Osteoblast (primary cell): Measurements from ENCODE around the gene SLX4. TPM values are rescaled to one million over a fixed set of nuclear protein-coding genes. Genes with fewer than 3 reads are reported as not detected.

Experiments used
- DNase-seq: peaks from one replicate; pipeline ENCODE4 v3.0.0; 2011; ENCODE audit warnings: low spot score, mixed read lengths; ENCODE audit not compliant: insufficient read length; ENCODE audit errors: missing footprints
- H2AFZ ChIP-seq: 2 replicates; pipeline ENCODE4 v1.6.0; 2011; ENCODE audit warnings: mild to moderate bottlenecking, low read length
- H3K27ac ChIP-seq: 2 replicates; pipeline ENCODE4 v1.5.1; 2011; ENCODE audit warnings: mild to moderate bottlenecking, low read depth, low read length, moderate library complexity
- H3K27me3 ChIP-seq: 2 replicates; pipeline ENCODE4 v1.6.0; 2012; ENCODE audit warnings: mild to moderate bottlenecking, control low read depth, inconsistent platforms, low read length, moderate library complexity; ENCODE audit not compliant: insufficient read depth
- H3K36me3 ChIP-seq: 2 replicates; pipeline ENCODE4 v1.5.1; 2011; ENCODE audit warnings: mild to moderate bottlenecking, low read length, control low read depth, moderate library complexity; ENCODE audit not compliant: insufficient read depth
- H3K4me1 ChIP-seq: 2 replicates; pipeline ENCODE4 v1.5.1; 2011; ENCODE audit warnings: mild to moderate bottlenecking, low read length, control low read depth, moderate library complexity; ENCODE audit not compliant: insufficient read depth
- H3K4me2 ChIP-seq: 2 replicates; pipeline ENCODE4 v1.6.0; 2011; ENCODE audit warnings: mild to moderate bottlenecking, low read length; ENCODE audit not compliant: insufficient read depth
- H3K4me3 ChIP-seq: fragments of 200-600 bp; sonication (generic); 3 replicates; pipeline ENCODE4 v1.5.1; 2012; ENCODE audit warnings: mild to moderate bottlenecking, low read length, inconsistent platforms; ENCODE audit not compliant: insufficient read depth
- H3K79me2 ChIP-seq: 2 replicates; pipeline ENCODE4 v1.6.0; 2012; ENCODE audit warnings: mild to moderate bottlenecking, low read length, control low read depth, inconsistent platforms; ENCODE audit not compliant: insufficient read depth
- H3K9me3 ChIP-seq: 2 replicates; pipeline ENCODE4 v1.5.1; 2011; ENCODE audit warnings: low read depth, low read length, control low read depth
- H4K20me1 ChIP-seq: 2 replicates; pipeline ENCODE4 v1.6.0; 2012; ENCODE audit warnings: mild to moderate bottlenecking, low read length, control low read depth; ENCODE audit not compliant: insufficient read depth
- total RNA-seq: library from RNA; depleted of rRNA; stranded (reverse); fragments of >200 nt; gene quantifications from 2 replicates; pipeline ENCODE4 v1.2.3, GENCODE V29; 2012
- TF ChIP-seq, protein P1 (sequence below): IDR thresholded peaks from 2 replicates; pipeline ENCODE4 v1.5.1; 2011; ENCODE audit warnings: mild to moderate bottlenecking, low read depth, low read length, moderate library complexity; ENCODE audit errors: extremely low read depth

SLX4 gene
- total RNA-seq, 1 donor = 4.0 TPM

DNA sequence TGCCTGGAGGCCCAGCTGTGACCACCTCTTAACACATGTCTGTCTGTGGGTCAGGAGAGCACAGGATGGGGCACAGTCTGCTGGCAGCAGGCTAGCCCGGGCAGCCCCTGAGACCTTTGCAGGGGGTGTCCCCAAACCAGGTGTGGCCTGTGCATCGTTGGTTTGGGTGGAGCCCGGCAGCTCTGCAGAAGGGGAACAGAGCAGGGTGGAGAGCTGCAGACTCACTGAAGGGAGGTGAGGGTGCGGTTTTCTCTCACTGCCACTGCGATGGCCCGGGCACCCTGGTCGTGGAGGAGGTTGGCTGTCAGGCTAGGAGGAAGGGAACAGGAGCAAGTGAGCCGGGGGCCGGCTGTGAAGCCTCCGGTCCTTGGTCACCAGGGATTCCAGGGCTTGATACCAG is 63.0 kb downstream of the SLX4 start:
- H3K4me3 ChIP-seq = no peak overlapping the region
- TF ChIP-seq, protein P1, sequence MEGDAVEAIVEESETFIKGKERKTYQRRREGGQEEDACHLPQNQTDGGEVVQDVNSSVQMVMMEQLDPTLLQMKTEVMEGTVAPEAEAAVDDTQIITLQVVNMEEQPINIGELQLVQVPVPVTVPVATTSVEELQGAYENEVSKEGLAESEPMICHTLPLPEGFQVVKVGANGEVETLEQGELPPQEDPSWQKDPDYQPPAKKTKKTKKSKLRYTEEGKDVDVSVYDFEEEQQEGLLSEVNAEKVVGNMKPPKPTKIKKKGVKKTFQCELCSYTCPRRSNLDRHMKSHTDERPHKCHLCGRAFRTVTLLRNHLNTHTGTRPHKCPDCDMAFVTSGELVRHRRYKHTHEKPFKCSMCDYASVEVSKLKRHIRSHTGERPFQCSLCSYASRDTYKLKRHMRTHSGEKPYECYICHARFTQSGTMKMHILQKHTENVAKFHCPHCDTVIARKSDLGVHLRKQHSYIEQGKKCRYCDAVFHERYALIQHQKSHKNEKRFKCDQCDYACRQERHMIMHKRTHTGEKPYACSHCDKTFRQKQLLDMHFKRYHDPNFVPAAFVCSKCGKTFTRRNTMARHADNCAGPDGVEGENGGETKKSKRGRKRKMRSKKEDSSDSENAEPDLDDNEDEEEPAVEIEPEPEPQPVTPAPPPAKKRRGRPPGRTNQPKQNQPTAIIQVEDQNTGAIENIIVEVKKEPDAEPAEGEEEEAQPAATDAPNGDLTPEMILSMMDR = no peak
- H3K4me2 ChIP-seq = no peak overlapping the region

DNA sequence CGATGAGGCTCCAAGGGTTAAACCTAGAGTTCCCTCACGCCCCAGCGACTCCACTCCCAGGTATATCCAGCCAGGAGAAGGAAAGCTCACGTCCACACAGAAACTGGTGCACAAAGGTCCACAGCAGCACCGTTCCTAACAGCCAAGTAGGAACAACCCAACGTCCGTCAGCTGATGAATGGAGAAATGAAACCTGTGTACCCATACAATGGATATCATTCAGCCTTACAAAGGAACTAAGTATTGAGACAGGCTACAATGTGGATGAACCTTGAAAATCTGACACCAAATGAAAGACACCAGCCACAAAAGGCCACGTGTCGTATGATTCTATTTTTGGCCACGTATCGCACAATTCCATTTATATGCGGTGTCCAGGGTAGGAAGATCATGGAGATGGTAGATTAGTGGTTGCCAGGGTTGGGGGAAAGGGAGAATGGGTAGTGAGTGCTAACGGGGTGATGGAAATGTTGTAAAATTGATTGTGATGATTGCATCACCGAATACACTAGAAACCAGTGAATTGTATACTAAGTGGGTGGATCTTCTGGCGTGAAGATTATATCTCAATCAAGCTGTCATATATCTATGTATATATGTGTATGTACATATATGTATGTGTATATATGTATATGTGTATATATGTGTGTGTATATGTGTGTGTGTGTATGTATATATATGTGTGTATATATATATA is 64.3 kb downstream of the SLX4 start:
- Histone ChIP-seq H3K4me1 (peaks cover 6% of the 10 kb centered on the region), H3K27me3 (no peaks in the 10 kb centered on the region), H3K79me2 (no peaks in the 10 kb centered on the region), H3K4me2 (no peak overlapping the region), H3K27ac (no peak overlapping the region), H3K4me3 (no peak overlapping the region), H3K36me3 (no peaks in the 10 kb centered on the region), H3K9me3 (no peaks in the 10 kb centered on the region), H4K20me1 (no peaks in the 10 kb centered on the region), H2AFZ (no peak overlapping the region)
- no peak for DNase-seq
- TF ChIP-seq, protein P1 = no peak

More for the DNA sequence above, 63.0 kb downstream of the SLX4 start:
- no peak for DNase-seq
- H3K36me3 ChIP-seq = no peaks in the 10 kb centered on the region
- H3K9me3 ChIP-seq = no peaks in the 10 kb centered on the region
- no peaks in the 10 kb centered on the region for H3K79me2 ChIP-seq
- no peak overlapping the region for H2AFZ ChIP-seq
- H4K20me1 ChIP-seq = no peaks in the 10 kb centered on the region
- H3K27me3 ChIP-seq = no peaks in the 10 kb centered on the region
- H3K27ac ChIP-seq = no peak overlapping the region
- H3K4me1 ChIP-seq = no peaks in the 10 kb centered on the region

DNA sequence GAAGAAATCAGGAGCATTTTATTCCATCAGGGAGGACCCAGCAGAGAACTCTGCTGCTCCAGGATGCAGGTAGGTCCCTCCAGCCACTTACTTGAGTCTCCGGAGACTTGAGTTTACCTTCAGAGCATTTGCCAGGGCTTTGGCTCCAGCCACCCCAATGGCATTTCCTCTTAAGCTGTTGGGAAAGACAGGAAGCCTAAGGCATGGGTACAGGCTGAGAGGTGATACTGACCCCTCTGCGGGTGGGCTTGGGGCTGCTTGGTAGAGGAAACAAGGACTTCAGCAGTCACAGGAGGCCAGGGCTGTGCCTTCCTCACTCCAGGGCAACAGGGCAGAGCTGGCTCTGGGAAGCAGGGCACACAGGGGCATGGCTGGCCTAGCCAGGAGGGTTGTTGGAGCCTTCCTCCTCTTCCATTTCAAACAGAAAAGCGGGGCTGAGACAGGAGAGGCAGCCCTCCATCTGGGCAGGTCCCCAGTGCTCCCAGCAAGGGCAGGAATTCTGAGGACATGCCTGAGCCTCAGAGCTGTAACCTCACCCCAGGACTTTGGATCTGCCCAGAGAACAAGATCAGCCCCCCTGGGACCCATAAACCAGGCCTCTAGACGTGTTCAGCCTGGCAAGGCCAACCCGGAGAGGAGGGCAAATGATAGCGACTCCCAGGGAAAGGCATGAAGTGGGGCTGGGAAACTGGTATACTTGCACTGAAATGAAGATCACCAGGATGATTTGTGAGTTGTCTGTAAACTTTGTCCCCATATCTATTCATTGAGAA is 68.6 kb downstream of the SLX4 start:
- Histone ChIP-seq H3K9me3 (no peaks in the 10 kb centered on the region), H3K36me3 (peaks cover 4% of the 10 kb centered on the region), H4K20me1 (no peaks in the 10 kb centered on the region), H3K4me1 (peaks cover 6% of the 10 kb centered on the region), H3K27me3 (no peaks in the 10 kb centered on the region), H3K4me2 (no peak overlapping the region), H3K27ac (no peak overlapping the region), H2AFZ (no peak overlapping the region), H3K4me3 (no peak overlapping the region), H3K79me2 (no peaks in the 10 kb centered on the region)
- TF ChIP-seq, protein P1 = no peak
- DNase-seq = peak; percentile 90

DNA sequence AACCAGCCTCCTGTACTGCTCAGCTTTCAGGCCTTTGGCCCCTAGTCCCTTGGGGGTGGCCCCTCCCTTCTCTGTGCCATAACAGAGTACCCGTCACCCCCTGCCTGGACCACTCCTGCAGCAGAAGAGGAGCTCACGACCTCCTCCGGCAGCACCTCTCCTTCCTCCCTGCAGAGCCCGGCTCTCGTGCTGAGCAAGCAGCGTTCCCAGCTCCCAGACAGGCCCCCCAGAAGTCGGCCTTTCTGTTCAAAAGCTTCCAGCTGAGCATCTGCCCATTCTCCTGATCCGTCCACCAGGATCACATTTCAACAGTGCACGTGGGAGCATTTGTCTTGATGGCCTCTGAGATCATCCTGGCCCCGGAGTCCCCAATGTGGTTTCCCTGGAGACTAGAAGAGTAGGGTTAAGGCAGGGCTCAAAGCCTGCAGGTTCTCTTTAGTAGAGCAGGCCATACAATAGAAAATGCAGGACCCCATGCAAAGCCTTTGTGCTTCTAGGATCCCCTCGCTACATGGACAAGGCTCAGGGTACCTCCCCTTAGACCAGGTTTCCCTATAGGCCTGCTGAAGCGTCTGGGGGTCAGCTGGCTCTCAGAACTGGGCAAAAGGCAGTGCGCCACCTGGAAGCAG is 69.8 kb downstream of the SLX4 start:
- Histone ChIP-seq H3K27ac (no peak overlapping the region), H2AFZ (no peak overlapping the region), H3K36me3 (peaks cover 8% of the 10 kb centered on the region), H3K4me3 (no peak overlapping the region), H4K20me1 (no peaks in the 10 kb centered on the region), H3K4me2 (no peak overlapping the region), H3K9me3 (no peaks in the 10 kb centered on the region), H3K79me2 (no peaks in the 10 kb centered on the region), H3K27me3 (no peaks in the 10 kb centered on the region), H3K4me1 (peaks cover 11% of the 10 kb centered on the region)
- TF ChIP-seq, protein P1 = no peak
- no peak for DNase-seq
